Adrenal gland (tissue), 12 donors: ENCODE results near the gene HOXB2. TPM values are rescaled to one million over a fixed set of nuclear protein-coding genes. Genes with fewer than 3 reads are reported as not detected.

ENCODE experiments used
- DNase-seq, 7 donors: peaks; one replicate each; pipeline ENCODE4 v3.0.0-alpha.2; 2019 to 2020
- H3K27ac ChIP-seq, 5 donors: fragments of 200-600 bp; sonication (generic) in 4 of 5; 1 replicate in 3 of 5; 2 replicates in 2 of 5; pipeline versions ENCODE4 v1.5.1 to v1.8.0; 2016 to 2020; ENCODE audit warnings: mild to moderate bottlenecking in 1 of 5
- H3K27me3 ChIP-seq: fragments of 200-600 bp; 2 replicates; pipeline ENCODE4 v1.8.0; 2021
- H3K36me3 ChIP-seq, 2 donors: fragments of 200-600 bp; replicated peaks in 1 of 2; 1 replicate in 1 of 2; 2 replicates in 1 of 2; pipeline versions ENCODE4 v1.5.1 to v1.8.0; 2018 to 2022
- H3K4me1 ChIP-seq, 2 donors: fragments of 200-600 bp; replicated peaks in 1 of 2; 1 replicate in 1 of 2; 2 replicates in 1 of 2; pipeline versions ENCODE4 v1.5.1 to v1.8.0; 2018 to 2021
- H3K4me3 ChIP-seq, 4 donors: fragments of 200-600 bp; sonication (generic) in 3 of 4; one replicate each; pipeline ENCODE4 v1.5.1; 2016 to 2018
- H3K9me3 ChIP-seq, 3 donors: fragments of 200-600 bp; sonication (generic) in 1 of 3; replicated peaks in 1 of 3; 1 replicate in 2 of 3; 2 replicates in 1 of 3; pipeline versions ENCODE4 v1.5.1 to v1.8.0; 2016 to 2021
- POLR2A ChIP-seq, 2 donors: fragments of 450-650 bp; IDR thresholded peaks; one replicate each; pipeline ENCODE4 v1.6.1; 2017; ENCODE audit warnings: antibody characterized with exemption in 2 of 2, mild to moderate bottlenecking in 2 of 2, moderate library complexity in 1 of 2
- WGBS, 4 donors: extraction: QIAGEN DNeasy Blood & Tissue Kit in 2 of 4; methylation state at CpG; one replicate each; pipeline versions ENCODE4 v1.1.5 to v1.1.7; 2013 to 2017; 5-methylcytosine and 5-hydroxymethylcytosine counted together
- intact Hi-C, 2 donors: fragments of 100-400 bp; cut with DNase I; formaldehyde crosslinking; loops; one replicate each; pipeline versions ENCODE4 v1.14.1 to v1.15.0; 2022 to 2023
- polyA plus RNA-seq, 3 donors: library from polyadenylated mRNA; stranded (reverse); fragments of 200-250 nt in 2 of 3; fragments of 350-450 nt in 1 of 3; fragmentation: Illumina TruSeq in 1 of 3; extraction: RNeasy Lipid Tissue Mini Kit (QIAGEN cat#74804) in 1 of 3; gene quantifications; one replicate each; pipeline ENCODE4 v1.2.3, GENCODE V29; 2013 to 2014
- total RNA-seq, 9 donors: library from RNA; depleted of rRNA in 4 of 9; stranded (reverse); fragments of >200 nt in 4 of 9; fragments of 120-200 nt in 1 of 9; fragmentation: NEBNext Ultra II Directional in 1 of 9; extraction: Animal tissue kit (Norgen Biotek cat#: 25700) in 1 of 9; gene quantifications; one replicate each; pipeline versions ENCODE4 v1.1.0 to v1.2.4, GENCODE V29; 2013 to 2023
- TF ChIP-seq, protein P1 (sequence below), 6 experiments: fragments of 450-650 bp in 4 of 6; fragments of 200-600 bp in 2 of 6; sonication (generic) in 1 of 6; IDR thresholded peaks; 1 replicate in 5 of 6; 2 replicates in 1 of 6; pipeline versions ENCODE4 v1.5.1 to v1.8.0; 2016 to 2021; ENCODE audit warnings: antibody characterized with exemption in 6 of 6, mild to moderate bottlenecking in 2 of 6, moderate library complexity in 1 of 6
- donor health status: healthy with polysubstance abuse.
- donor health status: Bipolar disorder and iron deficiency.
- donor health status: DM: yes; HTN: yes; CAD: no.
- donor health status: DM: no; HTN: no; CAD: no.
- donor health status: DM: no; HTN: no; CAD: no.
- donor health status: DM: yes; HTN: yes; CAD: no.

The HOXB2 gene
- total and polyA plus RNA-seq, 12 donors = 6.3 to 73.6 (median 27.5) TPM

DNA sequence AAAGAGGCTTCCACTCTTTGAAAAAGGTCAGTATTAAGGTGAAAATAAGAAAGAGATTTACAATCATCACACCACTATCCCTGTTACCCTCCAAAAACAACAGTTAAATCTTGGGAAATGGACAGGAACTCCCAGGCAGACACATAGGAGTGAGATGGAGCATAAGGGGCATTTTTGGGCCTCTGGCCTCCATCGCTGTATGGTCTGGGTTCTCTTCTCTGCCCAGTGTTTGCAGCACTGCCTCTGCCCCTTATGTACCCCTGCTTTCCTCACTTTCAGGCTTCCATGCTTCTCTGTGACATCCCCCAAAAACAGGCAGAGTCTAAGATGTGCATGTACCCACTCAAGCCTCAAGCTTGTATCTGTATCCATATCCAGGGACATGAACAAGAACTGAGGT lies 630 bp upstream of the HOXB2 start:
- Histone ChIP-seq H3K36me3 (peaks cover 0 to 12% of the 10 kb centered on the region in 2 donors), H3K4me1 (peaks cover 20 to 39% of the 10 kb centered on the region in 2 donors), H3K4me3 (no peak overlapping the region), H3K9me3 (no peaks in the 10 kb centered on the region), H3K27me3 (no peaks in the 10 kb centered on the region), H3K27ac (peak overlapping the region in 4 of 5 donors; percentile 10 to 97 (median 68))
- intact Hi-C loops = no loop called here
- no peak for TF ChIP-seq POLR2A (IDR thresholded peaks at IDR 0.05)
- TF ChIP-seq, protein P1, sequence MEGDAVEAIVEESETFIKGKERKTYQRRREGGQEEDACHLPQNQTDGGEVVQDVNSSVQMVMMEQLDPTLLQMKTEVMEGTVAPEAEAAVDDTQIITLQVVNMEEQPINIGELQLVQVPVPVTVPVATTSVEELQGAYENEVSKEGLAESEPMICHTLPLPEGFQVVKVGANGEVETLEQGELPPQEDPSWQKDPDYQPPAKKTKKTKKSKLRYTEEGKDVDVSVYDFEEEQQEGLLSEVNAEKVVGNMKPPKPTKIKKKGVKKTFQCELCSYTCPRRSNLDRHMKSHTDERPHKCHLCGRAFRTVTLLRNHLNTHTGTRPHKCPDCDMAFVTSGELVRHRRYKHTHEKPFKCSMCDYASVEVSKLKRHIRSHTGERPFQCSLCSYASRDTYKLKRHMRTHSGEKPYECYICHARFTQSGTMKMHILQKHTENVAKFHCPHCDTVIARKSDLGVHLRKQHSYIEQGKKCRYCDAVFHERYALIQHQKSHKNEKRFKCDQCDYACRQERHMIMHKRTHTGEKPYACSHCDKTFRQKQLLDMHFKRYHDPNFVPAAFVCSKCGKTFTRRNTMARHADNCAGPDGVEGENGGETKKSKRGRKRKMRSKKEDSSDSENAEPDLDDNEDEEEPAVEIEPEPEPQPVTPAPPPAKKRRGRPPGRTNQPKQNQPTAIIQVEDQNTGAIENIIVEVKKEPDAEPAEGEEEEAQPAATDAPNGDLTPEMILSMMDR (IDR thresholded peaks at IDR 0.05) = no peak
- no peak for DNase-seq
- 73 to 100% (median 87%) methylated on average over 1 of the region's 1 CpG for WGBS, 4 donors

- Histone ChIP-seq H3K27ac (peak overlapping the region; percentile 76 to 97 (median 85)), H3K36me3 (peaks cover 0 to 8% of the 10 kb centered on the region in 2 donors), H3K4me1 (peaks cover 20 to 39% of the 10 kb centered on the region in 2 donors), H3K4me3 (peak overlapping the region in 3 of 4 donors; percentile 58 to 86 (median 78)), H3K27me3 (no peaks in the 10 kb centered on the region), H3K9me3 (no peaks in the 10 kb centered on the region)
- intact Hi-C loops = loop anchor here (5.0 kb wide), 1 partner anchor 33 kb away; the partner anchor contains the start of gene HOXB4 (in 2 of the 2)
- WGBS, 4 donors = 1 to 11% (median 9%) methylated on average over 33 to 38 of the region's 38 CpGs
- peak in 1 of 2 donors; percentile 63 for TF ChIP-seq POLR2A (IDR thresholded peaks at IDR 0.05)
- TF ChIP-seq, protein P1 (IDR thresholded peaks at IDR 0.05) = no peak
- DNase-seq = peak; percentile 79 to 92 (median 82)
Observed at GRCh38 chr17:48544349-48545021, 424 bp downstream of the HOXB2 start.

- no peak for DNase-seq
- TF ChIP-seq, protein P1 (IDR thresholded peaks at IDR 0.05) = no peak
- TF ChIP-seq POLR2A (IDR thresholded peaks at IDR 0.05) = no peak
- Histone ChIP-seq H3K27ac (peak overlapping the region; percentile 76 to 97 (median 85)), H3K36me3 (peaks cover 0 to 8% of the 10 kb centered on the region in 2 donors), H3K4me1 (peaks cover 20 to 35% of the 10 kb centered on the region in 2 donors), H3K9me3 (no peaks in the 10 kb centered on the region), H3K4me3 (peak overlapping the region; percentile 33 to 86 (median 68)), H3K27me3 (no peaks in the 10 kb centered on the region)
- intact Hi-C loops = loop anchor here (5.0 kb wide), 1 partner anchor 33 kb away; the partner anchor contains the start of gene HOXB4 (in 2 of the 2)
- 1 to 17% (median 7%) methylated on average over 13 to 20 of the region's 20 CpGs for WGBS, 4 donors
Observed at GRCh38 chr17:48543854-48544348, 1.0 kb downstream of the HOXB2 start.

GRCh38 chr17:48543107-48543853 lies 1.6 kb downstream of the HOXB2 start:
- H3K4me3 ChIP-seq = peak overlapping the region in 3 of 4 donors; percentile 33 to 78 (median 58)
- intact Hi-C loops = loop anchor here (5.0 kb wide), 1 partner anchor 34 kb away; the partner anchor contains the start of gene HOXB4 (in 2 of the 2)
- peak in 6 of 7 donors; percentile 48 to 79 (median 58) for DNase-seq
- H3K9me3 ChIP-seq = no peaks in the 10 kb centered on the region
- peak overlapping the region; percentile 72 to 97 (median 85) for H3K27ac ChIP-seq
- 0 to 2% (median 1%) methylated on average over 20 to 72 of the region's 72 CpGs for WGBS, 4 donors
- H3K27me3 ChIP-seq = no peaks in the 10 kb centered on the region
- H3K4me1 ChIP-seq = peaks cover 20 to 30% of the 10 kb centered on the region in 2 donors
- TF ChIP-seq POLR2A (IDR thresholded peaks at IDR 0.05) = peak in 1 of 2 donors; percentile 51
- TF ChIP-seq, protein P1 (IDR thresholded peaks at IDR 0.05) = peak in 4 of 6 experiments; percentile 28 to 33 (median 32)
- H3K36me3 ChIP-seq = peaks cover 0 to 8% of the 10 kb centered on the region in 2 donors
